Adrenal gland (tissue), 12 donors: Measurements from ENCODE around the gene CLCA1. TPM values are rescaled to one million over a fixed set of nuclear protein-coding genes. Genes with fewer than 3 reads are reported as not detected.

ENCODE experiments used
- DNase-seq, 7 donors: peaks; one replicate each; pipeline ENCODE4 v3.0.0-alpha.2; 2019 to 2020
- H3K27ac ChIP-seq, 5 donors: fragments of 200-600 bp; sonication (generic) in 4 of 5; 1 replicate in 3 of 5; 2 replicates in 2 of 5; pipeline versions ENCODE4 v1.5.1 to v1.8.0; 2016 to 2020; ENCODE audit warnings: mild to moderate bottlenecking in 1 of 5
- H3K27me3 ChIP-seq: fragments of 200-600 bp; 2 replicates; pipeline ENCODE4 v1.8.0; 2021
- H3K36me3 ChIP-seq, 2 donors: fragments of 200-600 bp; replicated peaks in 1 of 2; 1 replicate in 1 of 2; 2 replicates in 1 of 2; pipeline versions ENCODE4 v1.5.1 to v1.8.0; 2018 to 2022
- H3K4me1 ChIP-seq, 2 donors: fragments of 200-600 bp; replicated peaks in 1 of 2; 1 replicate in 1 of 2; 2 replicates in 1 of 2; pipeline versions ENCODE4 v1.5.1 to v1.8.0; 2018 to 2021
- H3K4me3 ChIP-seq, 4 donors: fragments of 200-600 bp; sonication (generic) in 3 of 4; one replicate each; pipeline ENCODE4 v1.5.1; 2016 to 2018
- H3K9me3 ChIP-seq, 3 donors: fragments of 200-600 bp; sonication (generic) in 1 of 3; replicated peaks in 1 of 3; 1 replicate in 2 of 3; 2 replicates in 1 of 3; pipeline versions ENCODE4 v1.5.1 to v1.8.0; 2016 to 2021
- CTCF ChIP-seq, 6 experiments: fragments of 450-650 bp in 4 of 6; fragments of 200-600 bp in 2 of 6; sonication (generic) in 1 of 6; IDR thresholded peaks; 1 replicate in 5 of 6; 2 replicates in 1 of 6; pipeline versions ENCODE4 v1.5.1 to v1.8.0; 2016 to 2021; ENCODE audit warnings: antibody characterized with exemption in 6 of 6, mild to moderate bottlenecking in 2 of 6, moderate library complexity in 1 of 6
- POLR2A ChIP-seq, 2 donors: fragments of 450-650 bp; IDR thresholded peaks; one replicate each; pipeline ENCODE4 v1.6.1; 2017; ENCODE audit warnings: antibody characterized with exemption in 2 of 2, mild to moderate bottlenecking in 2 of 2, moderate library complexity in 1 of 2
- whole genome bisulfite sequencing, 4 donors: extraction: QIAGEN DNeasy Blood & Tissue Kit in 2 of 4; methylation state at CpG; one replicate each; pipeline versions ENCODE4 v1.1.5 to v1.1.7; 2013 to 2017; 5-methylcytosine and 5-hydroxymethylcytosine counted together
- intact Hi-C, 2 donors: fragments of 100-400 bp; cut with DNase I; formaldehyde crosslinking; loops; one replicate each; pipeline versions ENCODE4 v1.14.1 to v1.15.0; 2022 to 2023
- polyA plus RNA-seq, 3 donors: library from polyadenylated mRNA; stranded (reverse); fragments of 200-250 nt in 2 of 3; fragments of 350-450 nt in 1 of 3; fragmentation: Illumina TruSeq in 1 of 3; extraction: RNeasy Lipid Tissue Mini Kit (QIAGEN cat#74804) in 1 of 3; gene quantifications; one replicate each; pipeline ENCODE4 v1.2.3, GENCODE V29; 2013 to 2014
- total RNA-seq, 9 donors: library from RNA; depleted of rRNA in 4 of 9; stranded (reverse); fragments of >200 nt in 4 of 9; fragments of 120-200 nt in 1 of 9; fragmentation: NEBNext Ultra II Directional in 1 of 9; extraction: Animal tissue kit (Norgen Biotek cat#: 25700) in 1 of 9; gene quantifications; one replicate each; pipeline versions ENCODE4 v1.1.0 to v1.2.4, GENCODE V29; 2013 to 2023
- donor health status: healthy with polysubstance abuse.
- donor health status: Bipolar disorder and iron deficiency.
- donor health status: DM: yes; HTN: yes; CAD: no.
- donor health status: DM: no; HTN: no; CAD: no.
- donor health status: DM: no; HTN: no; CAD: no.
- donor health status: DM: yes; HTN: yes; CAD: no.

The CLCA1 gene
- total and polyA plus RNA-seq, 12 donors: 0.08 to 0.22 (median 0.15) TPM; not detected in 8

- Histone ChIP-seq H3K36me3 (no peaks in the 10 kb centered on the region), H3K4me3 (no peak overlapping the region), H3K9me3 (no peaks in the 10 kb centered on the region), H3K27ac (peak overlapping the region in 4 of 5 donors; percentile 23 to 86 (median 61)), H3K27me3 (no peaks in the 10 kb centered on the region), H3K4me1 (peaks cover 15 to 19% of the 10 kb centered on the region in 2 donors)
- DNase-seq: no peak
- TF ChIP-seq POLR2A (IDR thresholded peaks at IDR 0.05) (no peak), CTCF (IDR thresholded peaks at IDR 0.05) (no peak)
- intact Hi-C loops: no loop called here
Measured at GRCh38 chr1:86430376-86430775, 38.4 kb upstream of the CLCA1 start.

GRCh38 chr1:86434059-86434458 lies 34.7 kb upstream of the CLCA1 start:
- no peaks in the 10 kb centered on the region for H3K36me3 ChIP-seq
- DNase-seq: no peak
- H3K27me3 ChIP-seq: no peaks in the 10 kb centered on the region
- TF ChIP-seq CTCF (IDR thresholded peaks at IDR 0.05): no peak
- no peak for TF ChIP-seq POLR2A (IDR thresholded peaks at IDR 0.05)
- H3K27ac ChIP-seq: no peak overlapping the region
- H3K9me3 ChIP-seq: no peaks in the 10 kb centered on the region
- H3K4me1 ChIP-seq: peaks cover 15 to 17% of the 10 kb centered on the region in 2 donors
- no peak overlapping the region for H3K4me3 ChIP-seq
- intact Hi-C loops: no loop called here

GRCh38 chr1:86435327-86435726 lies 33.4 kb upstream of the CLCA1 start:
- H3K4me3 ChIP-seq: no peak overlapping the region
- 30 to 66% (median 49%) methylated on average over 2 of the region's 2 CpGs for WGBS, 4 donors
- intact Hi-C loops: no loop called here
- H3K27me3 ChIP-seq: no peaks in the 10 kb centered on the region
- peaks cover 3 to 5% of the 10 kb centered on the region in 2 donors for H3K4me1 ChIP-seq
- DNase-seq: no peak
- H3K27ac ChIP-seq: no peak overlapping the region
- no peaks in the 10 kb centered on the region for H3K36me3 ChIP-seq
- H3K9me3 ChIP-seq: no peaks in the 10 kb centered on the region
- TF ChIP-seq CTCF (IDR thresholded peaks at IDR 0.05): no peak
- TF ChIP-seq POLR2A (IDR thresholded peaks at IDR 0.05): no peak

- no peak overlapping the region for H3K27ac ChIP-seq
- H3K27me3 ChIP-seq: no peaks in the 10 kb centered on the region
- WGBS, 4 donors: 75 to 89% (median 80%) methylated on average over 2 of the region's 2 CpGs
- no peak overlapping the region for H3K4me3 ChIP-seq
- H3K4me1 ChIP-seq: no peaks in the 10 kb centered on the region
- DNase-seq: no peak
- intact Hi-C loops: no loop called here
- no peaks in the 10 kb centered on the region for H3K36me3 ChIP-seq
- no peaks in the 10 kb centered on the region for H3K9me3 ChIP-seq
- no peak for TF ChIP-seq CTCF (IDR thresholded peaks at IDR 0.05)
- no peak for TF ChIP-seq POLR2A (IDR thresholded peaks at IDR 0.05)
Measured at GRCh38 chr1:86436041-86436440, 32.7 kb upstream of the CLCA1 start.
